GM18517 (cell line): Measurements from ENCODE around the gene NRL.

Experiments used
- ATAC-seq: cut with Tn5 transposase; IDR thresholded peaks from one replicate; pipeline ENCODE4 v1.9.1; 2021; ENCODE audit warnings: mild to moderate bottlenecking, moderate library complexity; ENCODE audit not compliant: unreplicated experiment

NRL gene

GRCh38 chr14:24068711-24069410, 45.9 kb downstream of the NRL start:
- ATAC-seq = no peak

- ATAC-seq = no peak
These were observed 47.3 kb downstream of the NRL start for GRCh38 chr14:24067133-24068082.

GRCh38 chr14:24066496-24067132, 48.1 kb downstream of the NRL start:
- ATAC-seq = no peak

- no peak for ATAC-seq
These were observed 49.3 kb downstream of the NRL start for GRCh38 chr14:24065408-24065807.

DNA sequence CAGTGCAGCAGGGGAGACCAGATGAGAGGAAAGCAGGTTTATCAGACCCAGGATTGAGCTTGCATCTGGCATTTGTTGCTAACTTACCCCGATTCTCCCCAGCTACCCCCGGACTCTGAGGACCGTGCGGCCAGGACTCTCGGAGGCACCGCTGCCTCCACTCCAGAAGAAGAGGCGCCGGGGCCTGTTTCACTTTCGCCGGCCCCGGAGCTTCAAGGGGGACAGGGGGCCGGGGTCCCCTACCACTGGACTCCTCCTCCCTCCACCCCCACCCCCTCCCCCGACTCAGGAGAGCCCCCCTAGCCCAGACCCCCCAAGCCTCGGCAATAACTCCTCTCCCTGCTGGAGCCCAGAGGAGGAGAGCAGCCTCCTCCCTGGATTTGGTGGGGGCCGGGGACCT, 49.9 kb downstream of the NRL start:
- ATAC-seq = no peak

DNA sequence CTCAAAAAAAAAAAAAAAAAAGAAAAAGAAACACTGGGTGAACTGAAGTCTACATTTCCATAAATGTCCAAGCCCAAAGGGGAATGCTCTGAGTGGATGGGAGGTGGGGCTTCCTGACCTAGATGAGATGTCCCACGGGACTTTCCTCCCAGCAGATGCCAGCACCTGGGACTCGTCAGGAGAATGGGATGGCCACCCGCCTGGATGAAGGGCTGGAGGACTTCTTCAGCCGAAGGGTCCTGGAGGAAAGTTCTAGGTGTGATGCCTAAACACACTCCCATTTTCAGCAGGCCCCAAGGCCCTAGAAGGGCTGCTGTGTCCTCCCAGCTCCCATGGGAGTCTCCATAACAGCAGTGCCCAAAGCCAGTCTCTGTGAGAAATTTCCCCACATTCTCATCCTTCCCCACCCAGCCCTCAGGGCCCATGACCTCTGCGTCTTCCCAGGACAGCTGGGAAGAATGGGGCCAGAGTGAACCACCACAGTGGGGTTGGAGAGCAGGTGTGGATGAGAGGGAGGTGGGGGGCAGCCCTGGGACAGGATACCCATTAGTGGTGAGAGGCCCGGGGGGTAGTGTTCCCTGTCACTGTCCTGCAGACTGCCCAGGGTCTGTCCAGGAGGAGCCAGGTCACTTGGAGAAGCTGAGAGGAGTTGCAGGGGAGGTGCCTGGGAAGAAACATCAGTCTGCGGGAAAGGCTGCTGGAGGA, 50.5 kb downstream of the NRL start:
- no peak for ATAC-seq

DNA sequence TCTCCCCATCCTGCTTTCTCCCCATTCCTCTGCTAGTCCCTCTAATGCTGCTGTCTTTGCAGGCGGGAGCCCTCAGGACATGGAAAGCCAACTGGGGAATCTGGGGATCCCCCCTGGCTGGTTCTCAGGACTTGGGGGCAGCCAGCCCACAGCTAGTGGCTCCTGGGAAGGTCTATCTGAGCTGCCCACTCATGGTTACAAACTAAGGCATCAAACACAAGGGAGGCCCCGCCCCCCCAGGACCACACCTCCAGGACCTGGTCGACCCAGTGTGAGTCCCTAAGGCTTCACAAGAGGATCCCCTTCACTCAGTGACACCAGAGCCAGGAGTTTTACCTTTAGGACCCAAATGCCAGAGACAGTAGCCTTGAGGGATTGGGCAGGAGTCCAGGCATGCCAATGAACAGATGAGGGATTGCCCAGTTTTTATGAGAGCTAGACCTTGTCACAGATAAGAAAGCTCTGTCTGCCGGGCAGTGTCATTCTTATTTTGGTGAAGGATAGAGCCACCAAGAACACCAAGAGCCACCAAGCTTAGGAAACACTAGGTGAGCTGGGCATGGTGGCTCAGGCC, 51.4 kb downstream of the NRL start:
- no peak for ATAC-seq

DNA sequence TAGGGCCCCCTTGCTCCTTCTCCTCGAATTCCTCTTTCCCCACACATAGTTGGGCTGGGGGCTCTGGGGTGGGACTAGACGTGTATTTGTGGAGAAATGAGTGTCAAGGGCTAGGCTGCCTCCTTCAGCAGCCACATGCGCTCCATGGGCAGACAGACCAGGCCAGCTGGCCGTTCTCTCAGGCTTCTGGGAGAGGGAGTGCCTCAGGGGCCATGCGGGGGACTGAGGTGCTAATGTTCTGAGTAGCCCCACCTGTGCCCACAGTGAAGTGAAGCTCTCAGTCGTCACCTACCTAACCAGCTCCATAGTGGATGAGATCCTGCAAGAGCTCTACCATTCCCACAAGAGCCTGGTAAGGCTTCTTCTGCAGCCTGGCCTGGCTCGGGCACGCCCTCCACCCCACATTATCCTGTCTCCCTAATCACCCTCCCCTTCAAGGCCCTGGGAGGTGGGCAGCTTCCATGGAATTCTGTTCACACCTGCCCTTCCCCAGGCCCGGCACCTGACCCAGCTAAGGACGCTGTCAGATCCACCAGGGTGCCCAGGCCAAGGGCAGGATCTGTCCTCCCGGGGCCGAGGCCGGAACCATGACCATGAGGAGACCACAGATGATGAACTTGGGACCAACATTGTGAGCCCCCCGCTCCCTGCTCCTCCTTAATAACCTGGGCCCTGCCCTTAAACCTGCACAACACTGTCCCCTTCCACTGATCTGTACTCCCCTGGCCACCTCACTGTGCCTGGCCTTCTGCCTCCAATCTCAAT, 52.4 kb downstream of the NRL start:
- no peak for ATAC-seq

- ATAC-seq = no peak
These were observed 53.5 kb downstream of the NRL start for GRCh38 chr14:24060984-24061913.

DNA sequence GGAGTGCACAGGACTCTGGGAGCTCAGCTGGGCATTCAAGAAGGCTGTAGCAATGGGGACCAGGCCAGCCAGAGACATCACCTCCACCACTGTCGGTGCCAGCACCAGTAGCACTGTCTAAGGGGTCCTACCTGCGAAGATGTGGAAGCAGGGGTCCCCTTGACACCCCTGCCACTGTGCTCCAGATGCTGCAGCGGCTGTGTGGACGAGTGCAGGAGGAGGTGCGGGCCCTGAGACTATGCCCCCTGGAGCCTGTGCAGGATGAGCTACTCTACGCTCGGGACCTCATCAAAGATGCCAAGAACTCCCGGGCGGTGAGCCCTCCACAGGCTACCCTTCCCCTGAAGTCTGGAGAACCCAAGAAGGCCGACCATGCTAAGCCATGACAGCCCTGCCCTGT, 54.3 kb downstream of the NRL start:
- ATAC-seq = no peak

DNA sequence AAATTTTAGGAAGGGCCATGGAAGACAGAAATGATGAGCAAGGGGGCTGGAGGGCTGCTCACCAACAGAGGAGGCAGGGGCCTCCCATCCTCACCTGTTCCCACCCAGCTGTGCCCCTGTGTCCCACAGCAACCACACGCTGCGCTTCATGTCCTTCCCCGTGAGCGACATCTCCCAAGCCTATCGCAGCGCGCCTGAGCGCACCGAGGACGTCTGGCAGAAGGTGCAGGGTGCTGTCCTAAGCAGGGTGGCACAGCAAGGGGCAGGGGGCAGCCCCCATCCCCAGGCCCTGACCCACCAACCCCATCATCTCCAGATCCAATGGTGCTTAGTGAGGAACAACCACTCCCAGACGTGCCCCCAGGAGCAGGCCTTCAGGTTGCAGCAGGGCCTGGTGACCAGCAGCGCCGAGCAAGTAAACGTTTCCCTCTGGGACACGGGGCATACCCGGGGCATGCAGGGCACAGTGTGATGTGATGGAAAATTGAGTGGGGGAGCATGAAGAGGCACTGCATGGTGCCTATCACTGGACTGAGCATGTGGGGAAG, 54.8 kb downstream of the NRL start:
- no peak for ATAC-seq

DNA sequence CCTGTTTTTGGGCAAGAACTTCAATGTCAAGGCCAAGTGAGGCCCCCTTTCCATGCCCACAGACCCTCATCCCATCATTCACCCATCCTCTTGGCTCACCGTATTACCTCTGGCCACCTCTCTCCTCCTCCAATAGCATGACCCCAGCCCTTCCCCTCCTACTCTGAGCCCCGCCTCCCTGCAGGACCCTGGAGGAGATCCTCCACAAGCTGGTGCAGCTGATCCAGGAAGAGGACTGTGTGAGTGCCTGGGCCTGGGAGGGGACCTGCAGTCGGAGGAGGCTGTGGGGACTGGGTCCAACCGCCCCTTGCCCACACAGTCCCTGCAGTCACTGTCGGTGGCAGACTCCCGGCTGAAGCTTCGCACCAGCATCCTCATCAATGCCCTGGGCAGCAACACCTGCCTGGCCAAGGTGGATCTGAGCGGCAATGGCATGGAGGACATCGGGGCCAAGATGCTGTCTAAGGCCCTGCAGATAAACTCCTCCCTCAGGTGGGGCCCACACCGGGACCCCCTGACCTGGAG, 55.7 kb downstream of the NRL start:
- ATAC-seq = no peak

DNA sequence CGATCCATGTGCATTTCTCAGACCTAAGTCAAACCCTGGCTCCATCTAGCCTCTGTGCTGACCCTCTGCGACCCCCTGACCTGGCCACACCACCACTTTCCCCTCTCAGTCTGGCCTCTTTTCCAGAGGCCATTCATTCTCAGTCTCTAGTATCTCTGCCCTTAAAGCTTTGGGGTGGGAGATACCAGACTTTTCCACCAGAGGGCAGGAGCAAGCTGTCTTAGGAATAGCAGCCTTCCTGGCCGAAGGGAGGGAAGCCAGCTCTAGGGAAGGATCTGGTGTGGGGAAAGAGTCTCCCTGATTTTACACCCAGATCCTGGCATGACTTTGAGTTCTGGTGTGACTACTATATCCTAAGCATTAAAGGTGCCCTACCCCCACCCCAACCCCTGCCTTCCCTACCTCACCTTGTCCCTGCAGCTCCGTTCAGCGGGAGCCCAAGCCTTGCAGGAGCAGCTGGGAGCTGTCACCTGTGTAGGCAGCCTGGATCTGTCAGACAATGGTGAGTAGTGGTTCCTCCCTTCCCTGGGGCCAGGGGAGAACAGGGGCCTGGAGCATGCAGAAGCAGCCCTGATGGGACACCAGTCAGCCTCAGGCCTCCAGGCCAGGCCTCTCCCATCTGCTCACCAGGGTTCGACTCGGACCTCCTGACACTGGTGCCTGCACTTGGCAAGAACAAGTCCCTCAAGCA, 56.3 kb downstream of the NRL start:
- ATAC-seq = no peak

DNA sequence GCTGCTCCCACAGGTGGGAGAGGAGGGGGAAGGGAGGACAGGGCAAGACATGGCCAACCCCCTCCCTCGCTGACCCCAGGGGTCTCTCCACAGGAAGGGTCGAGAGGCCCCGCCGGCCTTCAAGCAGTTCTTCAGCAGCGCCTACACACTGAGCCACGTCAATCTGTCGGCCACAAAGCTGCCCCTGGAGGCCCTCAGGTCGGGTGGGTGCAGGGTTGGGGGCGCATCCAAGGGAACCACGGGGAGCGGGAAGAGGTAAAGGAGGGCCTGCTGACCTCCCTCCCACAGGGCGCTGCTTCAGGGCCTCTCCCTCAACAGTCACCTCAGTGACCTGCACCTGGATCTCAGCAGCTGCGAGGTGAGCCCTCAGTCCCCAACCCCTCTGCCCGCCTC, 56.9 kb downstream of the NRL start:
- ATAC-seq = no peak

DNA sequence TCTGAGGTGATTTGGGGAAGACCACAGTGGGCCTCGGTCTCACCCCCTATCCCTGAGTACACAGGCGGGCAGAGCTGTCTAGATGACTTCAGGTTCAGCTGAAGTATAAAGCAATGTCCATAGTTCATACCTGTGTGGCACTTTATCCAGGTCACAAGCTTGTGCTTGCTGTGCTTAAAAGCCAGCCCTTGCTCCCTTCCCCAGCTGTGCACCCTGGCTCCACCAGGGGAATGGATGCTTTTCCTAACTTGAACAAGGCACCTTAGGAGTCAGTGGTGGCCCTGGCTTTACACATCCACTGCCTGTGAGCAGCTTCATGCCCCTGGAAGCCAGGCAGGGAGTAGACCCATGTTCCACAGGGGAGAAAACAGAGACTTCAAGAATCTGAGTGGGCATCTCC, 57.5 kb downstream of the NRL start:
- ATAC-seq = no peak

DNA sequence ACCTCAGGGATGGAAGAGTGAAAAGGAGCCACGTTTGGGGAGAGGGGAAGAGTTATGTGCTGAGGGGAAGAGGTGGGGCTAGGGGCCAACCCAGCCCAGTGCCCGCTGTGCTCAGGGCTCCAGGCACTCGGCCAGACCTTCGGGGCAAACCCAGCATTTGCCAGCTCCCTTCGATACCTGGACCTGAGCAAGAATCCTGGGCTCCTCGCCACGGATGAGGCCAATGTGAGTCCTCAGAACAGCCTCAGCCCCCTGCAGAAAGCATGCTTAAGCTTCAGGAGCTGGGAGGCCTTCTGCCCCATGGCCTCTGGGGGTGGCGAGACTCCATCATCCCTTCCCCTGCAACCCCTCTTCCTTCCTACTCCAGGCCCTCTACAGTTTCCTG, 58.0 kb downstream of the NRL start:
- no peak for ATAC-seq

- ATAC-seq = no peak
These were observed 58.6 kb downstream of the NRL start for GRCh38 chr14:24055971-24056799.
